GM23248 (cell line): ENCODE data around the gene GALNT5. TPM values are rescaled to one million over a fixed set of nuclear protein-coding genes. Genes with fewer than 3 reads are reported as not detected.
"Not testable (repeated sequence)": the region's sequence is repeated elsewhere in the genome, so short reads cannot be mapped to it uniquely, and the experiment has no call there.

ENCODE experiments used
- DNase-seq: peaks from one replicate; pipeline ENCODE4 v3.0.0-alpha.2; 2015
- H2AFZ ChIP-seq: fragments of 200-600 bp; sonication (generic); 2 replicates; pipeline ENCODE4 v1.6.1; 2016; ENCODE audit warnings: antibody characterized with exemption
- H3F3A ChIP-seq: fragments of 200-600 bp; sonication (generic); 2 replicates; pipeline ENCODE4 v1.6.1; 2016; ENCODE audit warnings: mild to moderate bottlenecking, antibody characterized with exemption, mixed run types; ENCODE audit not compliant: insufficient read depth
- H3K27ac ChIP-seq: fragments of 200-600 bp; sonication (generic); 2 replicates; pipeline ENCODE4 v1.5.1; 2016; ENCODE audit warnings: mild to moderate bottlenecking
- H3K27me3 ChIP-seq: fragments of 200-600 bp; sonication (generic); replicated peaks from 2 replicates; pipeline ENCODE4 v1.6.1; 2016; ENCODE audit warnings: mild to moderate bottlenecking; ENCODE audit not compliant: insufficient read depth
- H3K36me3 ChIP-seq: fragments of 200-600 bp; sonication (generic); 2 replicates; pipeline ENCODE4 v1.6.1; 2016; ENCODE audit warnings: low read depth, mild to moderate bottlenecking
- H3K4me1 ChIP-seq: fragments of 200-600 bp; sonication (generic); 2 replicates; pipeline ENCODE4 v1.6.1; 2016; ENCODE audit warnings: mild to moderate bottlenecking; ENCODE audit not compliant: insufficient read depth
- H3K4me2 ChIP-seq: fragments of 200-600 bp; sonication (generic); one replicate; pipeline ENCODE4 v1.6.1; 2016; ENCODE audit warnings: mild to moderate bottlenecking; ENCODE audit not compliant: unreplicated experiment
- H3K4me3 ChIP-seq: fragments of 200-600 bp; sonication (generic); 2 replicates; pipeline ENCODE4 v1.5.1; 2016; ENCODE audit warnings: mild to moderate bottlenecking
- H3K79me2 ChIP-seq: fragments of 200-600 bp; sonication (generic); 2 replicates; pipeline ENCODE4 v1.6.1; 2016; ENCODE audit warnings: mild to moderate bottlenecking; ENCODE audit not compliant: insufficient read depth
- H3K9ac ChIP-seq: fragments of 200-600 bp; sonication (generic); 2 replicates; pipeline ENCODE4 v1.6.1; 2016; ENCODE audit warnings: mild to moderate bottlenecking
- H3K9me2 ChIP-seq: fragments of 200-600 bp; sonication (generic); 2 replicates; pipeline ENCODE4 v1.6.1; 2016; ENCODE audit warnings: mixed run types, mild to moderate bottlenecking, moderate library complexity; ENCODE audit not compliant: insufficient read depth
- H3K9me3 ChIP-seq: fragments of 200-600 bp; sonication (generic); one replicate; pipeline ENCODE4 v1.6.1; 2017; ENCODE audit warnings: low read depth
- H4K20me1 ChIP-seq: fragments of 200-600 bp; sonication (generic); 2 replicates; pipeline ENCODE4 v1.6.0; 2016; ENCODE audit not compliant: insufficient read depth
- EZH2 ChIP-seq: fragments of 200-600 bp; sonication (generic); IDR thresholded peaks from 2 replicates; pipeline ENCODE4 v1.6.1; 2018; ENCODE audit warnings: antibody characterized with exemption, mild to moderate bottlenecking; ENCODE audit not compliant: insufficient read depth, poor library complexity, severe bottlenecking
- EZH2phosphoT487 ChIP-seq: fragments of 200-600 bp; sonication (generic); IDR thresholded peaks from 2 replicates; pipeline ENCODE4 v1.6.1; 2018; ENCODE audit warnings: antibody characterized with exemption, moderate library complexity, mild to moderate bottlenecking, low read depth; ENCODE audit not compliant: insufficient read depth
- WGBS, 2 experiments: methylation state at CpG; one replicate each; pipeline ENCODE4 v1.1.6; 2015 to 2017; ENCODE audit warnings: low lambda C conversion rate in 2 of 2, low coverage in 1 of 2; ENCODE audit errors: missing lambda C conversion rate in 2 of 2; 5-methylcytosine and 5-hydroxymethylcytosine counted together
- in situ Hi-C: fragments of 300-500 bp; cut with MboI; formaldehyde crosslinking; loops from 2 replicates; pipeline ENCODE4 v1.15.0; 2020
- polyA plus RNA-seq: library from polyadenylated mRNA; unstranded; fragments of >200 nt; fragmentation: Nextera tagmentation; extraction: Ambion mirVana; gene quantifications from 2 replicates; pipeline ENCODE4 v1.2.1, GENCODE V29; 2016
- total RNA-seq: library from RNA; depleted of rRNA; stranded (reverse); fragments of >200 nt; shearing (Covaris generic); gene quantifications from 2 replicates; pipeline ENCODE4 v1.2.3, GENCODE V29; 2014

Gene GALNT5
- total and polyA plus RNA-seq, 2 experiments from 2014 or later: 83.5 to 114 TPM

GRCh38 chr2:157334797-157335196 is 77.3 kb downstream of the GALNT5 start:
- 95 to 96% methylated on average over 3 of the region's 3 CpGs for WGBS, 2 experiments
- H3K9ac ChIP-seq: no peak overlapping the region
- in situ Hi-C loops: loop anchor here (25.0 kb wide), 1 partner anchor 678 kb away; no protein-coding TSS in a partner anchor

GRCh38 chr2:157336137-157337010 is 78.9 kb downstream of the GALNT5 start:
- H3K4me2 ChIP-seq: no peak overlapping the region

More at GRCh38 chr2:157334797-157335196, 77.3 kb downstream of the GALNT5 start:
- Histone ChIP-seq H4K20me1 (no peaks in the 10 kb centered on the region), H3K9me3 (no peaks in the 10 kb centered on the region), H3K79me2 (no peaks in the 10 kb centered on the region), H3K9me2 (no peaks in the 10 kb centered on the region), H3F3A (no peaks in the 10 kb centered on the region), H3K36me3 (no peaks in the 10 kb centered on the region), H3K27ac (no peak overlapping the region), H2AFZ (no peak overlapping the region), H3K4me3 (no peak overlapping the region), H3K4me1 (no peaks in the 10 kb centered on the region), H3K4me2 (no peak overlapping the region), H3K27me3 (no peaks in the 10 kb centered on the region)
- DNase-seq: no peak
- TF ChIP-seq EZH2phosphoT487 (no peak), EZH2 (no peak)

DNA sequence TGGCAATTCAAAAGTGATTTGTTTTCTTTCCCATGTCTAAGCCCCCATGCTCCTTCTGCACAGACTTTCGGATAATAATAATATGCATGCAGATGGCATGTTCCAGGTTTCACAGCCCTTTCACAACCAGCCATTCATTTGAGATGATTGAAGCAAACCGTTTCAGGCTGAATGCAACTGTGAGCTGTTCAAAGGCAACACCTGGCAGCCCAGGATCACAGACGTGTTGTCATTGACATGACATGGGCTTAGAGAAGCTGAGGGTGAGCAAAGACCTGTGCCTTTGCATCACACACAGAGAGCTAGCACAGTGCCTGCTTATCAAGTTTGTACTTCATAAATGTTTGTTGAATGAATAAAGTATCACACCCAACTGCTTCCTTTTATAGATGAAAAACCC is 80.5 kb downstream of the GALNT5 start:
- Histone ChIP-seq H3K9ac (no peak overlapping the region), H3F3A (no peaks in the 10 kb centered on the region), H3K9me3 (no peaks in the 10 kb centered on the region), H3K4me2 (no peak overlapping the region), H3K27ac (no peak overlapping the region), H3K4me1 (0 out of 2 replicates have a peak, but pooled peaks cover 4% of the 10 kb centered on the region), H4K20me1 (no peaks in the 10 kb centered on the region), H3K9me2 (no peaks in the 10 kb centered on the region), H3K36me3 (no peaks in the 10 kb centered on the region), H3K27me3 (no peaks in the 10 kb centered on the region), H2AFZ (no peak overlapping the region), H3K79me2 (no peaks in the 10 kb centered on the region), H3K4me3 (no peak overlapping the region)
- TF ChIP-seq EZH2phosphoT487 (no peak), EZH2 (no peak)
- in situ Hi-C loops: loop anchor here (25.0 kb wide), 1 partner anchor 674 kb away; no protein-coding TSS in a partner anchor
- no peak for DNase-seq
- WGBS, 2 experiments: 45 to 52% methylated on average over 3 of the region's 3 CpGs

More at GRCh38 chr2:157336137-157337010, 78.9 kb downstream of the GALNT5 start:
- H3K27ac ChIP-seq: no peak overlapping the region
- no peak overlapping the region for H3K4me3 ChIP-seq
- no peak overlapping the region for H3K9ac ChIP-seq
- no peaks in the 10 kb centered on the region for H3K27me3 ChIP-seq
- no peaks in the 10 kb centered on the region for H3K9me3 ChIP-seq
- H4K20me1 ChIP-seq: no peaks in the 10 kb centered on the region
- WGBS, 2 experiments: 29 to 33% methylated on average over 8 of the region's 8 CpGs
- no peaks in the 10 kb centered on the region for H3K9me2 ChIP-seq
- no peaks in the 10 kb centered on the region for H3K4me1 ChIP-seq
- peak overlapping the region; percentile 48; the same call in 1 of the 2 replicates for H2AFZ ChIP-seq
- no peaks in the 10 kb centered on the region for H3K79me2 ChIP-seq
- H3K36me3 ChIP-seq: no peaks in the 10 kb centered on the region
- no peaks in the 10 kb centered on the region for H3F3A ChIP-seq
- TF ChIP-seq EZH2 (no peak), EZH2phosphoT487 (no peak)
- in situ Hi-C loops: loop anchor here (25.0 kb wide), 1 partner anchor 676 kb away; no protein-coding TSS in a partner anchor
- DNase-seq: peak; percentile 74

- TF ChIP-seq EZH2phosphoT487 (no peak), EZH2 (no peak)
- H3K79me2 ChIP-seq: no peaks in the 10 kb centered on the region
- H3K4me3 ChIP-seq: no peak overlapping the region
- H3K9me2 ChIP-seq: no peaks in the 10 kb centered on the region
- no peaks in the 10 kb centered on the region for H3F3A ChIP-seq
- H4K20me1 ChIP-seq: no peaks in the 10 kb centered on the region
- no peaks in the 10 kb centered on the region for H3K9me3 ChIP-seq
- no peak overlapping the region for H3K4me2 ChIP-seq
- H3K27ac ChIP-seq: no peak overlapping the region
- in situ Hi-C loops: loop anchor here (25.0 kb wide), 1 partner anchor 672 kb away; no protein-coding TSS in a partner anchor
- H3K4me1 ChIP-seq: 0 out of 2 replicates have a peak, but pooled peaks cover 4% of the 10 kb centered on the region
- H3K36me3 ChIP-seq: no peaks in the 10 kb centered on the region
- H3K9ac ChIP-seq: no peak overlapping the region
- WGBS, 2 experiments: 64 to 65% methylated on average over 4 of the region's 4 CpGs
- H3K27me3 ChIP-seq: no peaks in the 10 kb centered on the region
- H2AFZ ChIP-seq: no peak overlapping the region
- peak; percentile 44 for DNase-seq
These were observed 82.6 kb downstream of the GALNT5 start for GRCh38 chr2:157339965-157340655.

GRCh38 chr2:157341381-157341780 is 83.9 kb downstream of the GALNT5 start:
- not testable (repeated sequence) for H4K20me1 ChIP-seq, H3K4me3 ChIP-seq, H3K27me3 ChIP-seq, H3F3A ChIP-seq, H3K9ac ChIP-seq, H3K36me3 ChIP-seq, H3K4me2 ChIP-seq, H3K9me3 ChIP-seq, H3K79me2 ChIP-seq, H3K27ac ChIP-seq, H3K9me2 ChIP-seq, H3K4me1 ChIP-seq, H2AFZ ChIP-seq
- 74 to 80% methylated on average over 2 of the region's 2 CpGs for WGBS, 2 experiments
- peak; percentile 51 for DNase-seq
- in situ Hi-C loops: loop anchor here (25.0 kb wide), 1 partner anchor 671 kb away; no protein-coding TSS in a partner anchor
